GM18499 (cell line): ENCODE results near the gene RPTOR.
"Not testable (repeated sequence)": the region's sequence is repeated elsewhere in the genome, so short reads cannot be mapped to it uniquely, and the experiment has no call there.

Experiments used
- ATAC-seq: cut with Tn5 transposase; IDR thresholded peaks from one replicate; pipeline ENCODE4 v1.9.1; 2021; ENCODE audit warnings: moderate number of reproducible peaks; ENCODE audit not compliant: insufficient read depth, unreplicated experiment

RPTOR gene

DNA sequence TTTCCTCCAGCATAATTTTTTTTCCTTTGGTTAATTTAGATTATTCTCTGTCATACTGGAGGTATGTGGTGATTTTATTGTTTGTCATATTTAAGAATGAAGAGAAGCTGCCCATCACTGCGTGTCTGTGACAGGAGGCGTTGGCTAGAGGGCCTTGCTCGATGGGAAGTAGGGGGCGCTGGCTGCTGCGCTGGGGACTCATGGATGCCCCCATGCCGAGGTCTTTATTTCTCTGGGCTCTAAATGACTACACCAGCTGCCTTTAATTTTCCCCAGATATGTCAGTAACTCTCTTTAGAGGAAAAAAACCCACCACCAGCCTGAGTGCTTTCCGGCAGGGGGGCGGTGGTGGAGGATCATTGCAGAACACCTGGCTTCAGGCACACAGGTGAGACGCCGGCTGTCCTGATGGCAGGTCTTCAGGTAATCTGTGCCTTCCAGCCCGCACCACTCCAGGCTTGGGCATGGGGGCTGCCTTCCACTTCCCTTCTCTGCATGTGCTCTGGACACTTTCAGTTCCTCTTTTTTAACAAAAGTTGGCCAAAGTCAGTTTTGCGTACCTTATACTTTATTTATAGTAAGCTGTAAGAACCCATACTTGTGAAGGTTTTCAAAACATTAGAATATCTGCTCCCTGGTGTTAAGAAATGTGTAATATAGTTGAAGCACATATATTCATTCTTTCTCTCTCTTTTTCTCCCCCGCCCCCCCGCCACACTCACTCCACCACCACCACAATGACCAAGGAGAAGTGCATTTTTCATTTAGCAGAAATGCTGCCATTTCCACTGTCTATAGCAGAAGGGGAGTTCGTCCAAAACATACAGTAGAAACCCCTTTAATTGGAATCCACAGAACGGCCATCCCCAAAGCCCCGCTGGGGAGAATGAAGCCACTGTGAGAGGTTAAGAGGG, 192.7 kb downstream of the RPTOR start:
- no peak for ATAC-seq

DNA sequence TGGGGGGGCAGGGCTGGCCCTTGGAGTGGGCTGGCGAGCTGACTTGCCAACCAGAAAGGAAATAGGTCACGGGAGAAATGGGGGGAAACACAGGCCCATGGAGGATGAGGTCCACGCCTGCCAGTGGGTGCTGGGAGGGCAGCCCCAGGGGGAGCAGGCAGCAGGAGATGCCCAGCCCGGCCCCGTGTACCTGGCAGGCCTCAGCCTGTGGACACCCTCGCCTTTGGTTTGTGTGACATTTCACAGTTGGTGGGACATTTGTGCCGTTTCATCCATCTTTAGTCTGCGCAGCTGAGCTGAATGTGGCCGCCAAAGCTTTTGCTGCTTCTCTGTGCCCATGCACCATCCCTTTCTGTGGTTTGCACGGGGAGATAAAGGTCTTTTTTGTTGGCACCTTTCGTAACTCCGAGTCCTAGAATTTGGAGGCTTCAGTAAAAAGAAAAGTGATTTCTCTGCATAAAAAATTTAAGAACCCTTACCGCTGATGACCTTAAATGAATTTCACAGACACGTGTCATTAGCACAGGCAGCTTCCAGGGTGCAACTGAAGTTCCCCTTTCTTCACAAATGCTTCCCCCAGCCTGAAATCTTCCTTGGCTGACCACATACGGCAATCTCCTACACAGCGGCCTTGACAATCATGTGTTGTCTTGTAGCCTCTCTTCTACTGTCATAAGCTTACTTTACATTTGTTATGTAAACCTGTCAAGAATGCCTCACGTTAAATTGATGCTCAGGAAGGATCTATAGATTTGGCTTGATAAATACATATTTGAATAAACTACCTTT, 193.6 kb downstream of the RPTOR start:
- no peak for ATAC-seq

DNA sequence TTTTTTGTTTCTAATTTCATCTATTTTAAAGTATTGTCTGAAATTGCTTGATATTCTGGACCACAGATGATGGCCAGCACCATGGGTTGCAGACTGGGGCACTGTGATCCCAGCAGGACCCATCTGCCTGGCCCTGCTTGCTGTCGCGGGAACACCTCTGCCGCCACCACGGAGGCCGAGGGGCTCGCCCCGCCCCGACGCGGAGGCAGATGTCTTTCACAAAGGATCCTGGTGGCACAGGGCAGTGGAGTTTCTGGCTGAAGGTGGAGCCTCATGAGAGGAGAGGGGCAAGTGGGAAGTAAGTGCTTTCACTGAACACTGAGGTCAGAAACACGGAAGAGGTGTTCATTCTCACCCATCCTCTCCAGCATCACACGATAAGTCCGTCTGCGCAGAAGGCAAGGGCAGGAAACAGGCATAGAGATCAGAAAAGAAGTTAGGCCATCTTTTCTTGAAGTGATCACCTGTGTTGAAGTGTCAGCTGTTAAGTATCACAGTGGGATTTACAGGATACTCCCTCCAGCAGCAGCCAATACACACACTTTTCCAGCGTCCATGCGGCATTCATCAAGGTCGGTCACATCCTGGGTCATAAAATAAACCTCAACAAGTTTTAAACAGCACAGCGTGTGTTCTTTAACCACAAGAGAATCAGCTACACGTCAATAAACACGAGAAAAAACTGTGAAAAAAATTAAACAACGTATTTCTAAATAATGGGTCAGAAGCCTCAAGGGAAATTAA, 194.5 kb downstream of the RPTOR start:
- no peak for ATAC-seq

DNA sequence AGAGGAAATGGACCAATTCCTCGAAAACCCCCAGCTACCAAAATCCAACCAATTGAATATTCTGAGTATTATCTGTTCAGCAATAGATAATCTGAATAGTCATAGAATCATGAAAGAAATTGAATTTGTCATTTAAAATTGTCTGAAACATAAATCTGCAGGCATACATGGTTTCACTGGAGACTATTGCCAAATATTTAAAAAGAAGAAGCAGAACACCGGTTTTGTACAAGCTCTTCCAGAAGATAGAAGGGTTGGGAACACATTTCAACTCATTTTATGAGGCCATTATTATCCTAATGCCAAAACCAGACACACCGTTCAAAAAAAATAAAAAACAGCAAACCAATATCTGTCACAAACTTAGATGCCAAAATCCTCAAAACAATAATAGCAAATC, 195.5 kb downstream of the RPTOR start:
- ATAC-seq, result no peak

DNA sequence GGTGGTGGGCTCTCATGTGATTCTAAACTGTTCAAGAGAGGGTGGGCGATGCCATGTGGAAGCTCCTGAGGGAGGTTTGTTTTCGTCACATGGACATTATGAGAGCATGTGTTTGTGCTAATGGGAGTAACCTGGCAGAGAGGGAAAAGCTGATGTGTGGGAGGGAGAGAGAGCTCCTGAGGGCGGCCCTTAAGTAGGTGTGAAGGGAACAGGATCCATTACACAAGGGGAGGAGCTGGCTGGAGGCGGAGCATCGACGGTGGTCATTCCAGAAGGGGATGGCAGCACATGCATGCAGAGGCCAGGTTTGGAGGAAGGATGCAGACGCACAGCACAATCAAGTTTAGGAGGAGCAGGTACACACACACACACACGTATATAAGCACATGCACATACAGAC, 197.5 kb downstream of the RPTOR start:
- no peak for ATAC-seq

DNA sequence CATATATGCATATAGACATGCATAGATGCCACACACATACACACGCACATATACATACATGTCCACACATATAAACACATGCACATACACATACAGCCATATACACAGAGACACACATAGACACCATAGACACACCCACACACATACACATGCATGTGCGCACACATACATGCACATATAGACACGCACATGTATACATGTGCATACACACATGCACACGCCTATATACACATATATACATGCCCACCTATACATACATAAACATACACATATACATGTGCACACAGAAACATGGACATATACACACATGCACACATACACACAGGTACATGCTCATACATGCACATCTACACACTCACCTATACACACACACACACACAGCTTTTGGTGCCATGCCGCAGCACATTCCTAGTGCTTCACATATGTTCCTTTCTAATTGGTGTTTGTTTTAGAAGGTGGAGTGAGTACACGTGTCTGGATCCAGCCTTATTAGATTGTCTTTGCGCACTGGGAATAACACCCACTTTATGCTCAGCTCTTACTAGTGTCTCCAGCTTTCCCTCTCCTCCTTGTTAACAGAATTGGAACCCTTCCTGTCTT, 198.0 kb downstream of the RPTOR start:
- no peak for ATAC-seq

DNA sequence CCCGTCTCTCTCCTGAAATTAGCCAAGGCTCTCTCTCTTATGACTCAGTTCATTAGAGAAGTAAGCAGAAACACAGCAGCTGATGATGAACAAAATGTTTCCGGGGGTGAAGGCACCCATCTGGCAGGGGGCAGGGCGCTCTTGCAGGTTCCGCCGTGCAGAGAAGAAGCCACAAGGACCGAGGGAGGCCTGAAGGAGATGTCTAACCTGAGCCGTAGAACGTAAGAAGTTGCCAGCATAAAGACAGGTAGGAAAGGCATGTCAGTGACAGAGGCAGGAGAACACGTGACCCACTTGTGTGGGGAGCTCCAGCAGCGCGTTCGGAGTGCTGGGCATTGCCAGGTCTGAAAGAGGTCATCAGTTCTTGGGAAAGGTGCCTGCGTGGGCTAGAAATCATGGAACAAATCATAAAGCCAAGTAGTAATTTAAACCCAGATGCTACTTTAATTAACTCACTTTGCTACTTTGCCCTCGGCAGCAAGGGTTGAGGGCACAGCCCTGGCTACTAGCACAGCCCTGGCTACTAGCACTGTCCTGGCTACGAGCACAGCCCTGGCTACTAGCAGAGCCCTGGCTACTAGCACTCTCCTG, 198.6 kb downstream of the RPTOR start:
- ATAC-seq, result no peak

DNA sequence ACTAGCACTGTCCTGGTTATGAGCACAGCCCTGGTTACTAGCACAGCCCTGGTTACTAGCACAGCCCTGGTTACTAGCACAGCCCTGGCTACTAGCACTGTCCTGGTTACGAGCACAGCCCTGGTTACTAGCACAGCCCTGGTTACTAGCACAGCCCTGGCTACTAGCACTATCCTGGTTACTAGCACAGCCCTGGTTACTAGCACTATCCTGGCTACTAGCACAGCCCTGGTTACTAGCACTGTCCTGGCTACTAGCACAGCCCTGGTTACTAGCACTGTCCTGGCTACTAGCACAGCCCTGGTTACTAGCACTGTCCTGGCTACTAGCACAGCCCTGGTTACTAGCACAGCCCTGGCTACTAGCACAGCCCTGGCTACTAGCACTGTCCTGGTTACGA, 199.3 kb downstream of the RPTOR start:
- ATAC-seq, result not testable (repeated sequence)

DNA sequence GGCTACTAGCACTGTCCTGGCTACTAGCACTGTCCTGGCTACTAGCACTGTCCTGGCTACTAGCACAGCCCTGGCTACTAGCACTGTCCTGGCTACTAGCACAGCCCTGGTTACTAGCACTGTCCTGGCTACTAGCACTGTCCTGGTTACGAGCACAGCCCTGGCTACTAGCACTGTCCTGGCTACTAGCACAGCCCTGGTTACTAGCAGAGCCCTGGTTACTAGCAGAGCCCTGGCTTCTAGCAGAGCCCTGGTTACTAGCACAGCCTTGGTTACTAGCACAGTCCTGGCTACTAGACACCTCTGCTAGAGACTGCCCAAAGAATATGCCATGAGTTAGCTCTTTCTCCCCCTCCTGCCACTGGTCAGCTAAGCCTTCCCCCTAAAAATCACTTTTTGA, 200.1 kb downstream of the RPTOR start:
- not testable (repeated sequence) for ATAC-seq

DNA sequence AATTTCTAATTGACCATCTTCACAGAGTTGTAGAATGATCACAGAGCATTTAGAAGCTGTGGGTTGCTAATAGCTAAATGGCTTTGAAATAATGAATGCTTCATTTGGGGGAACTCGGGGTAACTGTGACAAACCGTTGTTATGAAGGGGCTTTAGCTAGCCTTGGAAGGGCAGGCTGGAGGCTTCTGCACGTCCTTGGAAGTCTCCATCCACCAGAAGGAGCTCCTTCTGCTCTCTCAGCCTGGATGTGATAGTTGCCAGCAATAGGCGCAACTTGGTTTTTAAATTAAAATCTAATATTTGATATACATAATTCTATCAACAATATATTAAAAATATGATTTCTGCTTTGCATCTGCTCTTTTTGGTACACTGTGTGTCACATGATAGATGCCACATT, 200.5 kb downstream of the RPTOR start:
- ATAC-seq, result no peak

DNA sequence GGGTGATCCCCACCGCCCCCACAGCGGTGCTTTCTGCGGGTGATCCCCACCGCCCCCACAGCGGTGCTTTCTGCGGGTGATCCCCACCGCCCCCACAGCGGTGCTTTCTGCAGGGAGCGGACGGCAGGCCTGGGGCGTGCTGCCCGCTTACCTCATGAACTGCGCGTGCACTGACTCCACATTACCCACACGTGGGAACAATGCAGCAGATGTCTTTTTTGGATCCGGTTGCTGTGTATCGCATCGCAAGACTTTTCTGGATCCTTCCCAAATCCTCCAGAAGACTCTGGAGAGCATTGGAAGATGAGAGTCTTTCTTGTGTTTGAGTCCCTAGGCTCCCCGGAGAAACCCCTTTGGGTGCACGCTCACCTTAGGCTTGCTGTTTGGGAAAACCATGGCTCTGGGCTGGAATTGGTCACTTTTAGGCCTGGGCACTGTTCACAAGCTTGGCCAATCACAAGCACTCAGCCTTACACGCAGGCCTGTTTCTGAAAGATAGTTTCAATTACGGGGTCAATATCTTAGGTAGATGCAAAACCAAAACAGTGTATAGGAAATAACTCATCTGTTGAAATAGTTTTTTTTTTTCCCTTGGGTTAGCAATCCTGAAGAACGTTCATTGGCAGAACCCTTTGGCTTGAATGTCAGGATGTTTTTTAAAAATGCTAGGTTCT, 201.8 kb downstream of the RPTOR start:
- no peak for ATAC-seq

DNA sequence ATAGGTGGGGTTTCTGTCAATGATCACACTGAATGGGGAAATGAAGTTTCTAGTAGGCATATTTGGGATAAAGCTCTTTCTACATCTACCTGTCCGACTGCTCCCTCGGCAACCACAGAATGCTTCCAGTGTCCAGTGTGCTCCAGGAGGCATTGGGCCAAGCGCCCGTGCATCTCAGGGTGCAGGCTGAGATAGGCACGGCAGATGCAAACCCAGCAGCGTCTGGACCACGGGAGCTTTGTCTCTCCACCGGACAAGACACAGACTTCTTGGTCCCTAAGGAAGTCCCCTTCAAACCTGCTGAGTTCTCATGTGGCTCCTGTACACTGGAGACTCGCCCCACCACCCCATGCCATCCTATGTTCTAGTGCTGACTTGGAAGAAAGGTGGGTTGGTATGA, 202.8 kb downstream of the RPTOR start:
- no peak for ATAC-seq

DNA sequence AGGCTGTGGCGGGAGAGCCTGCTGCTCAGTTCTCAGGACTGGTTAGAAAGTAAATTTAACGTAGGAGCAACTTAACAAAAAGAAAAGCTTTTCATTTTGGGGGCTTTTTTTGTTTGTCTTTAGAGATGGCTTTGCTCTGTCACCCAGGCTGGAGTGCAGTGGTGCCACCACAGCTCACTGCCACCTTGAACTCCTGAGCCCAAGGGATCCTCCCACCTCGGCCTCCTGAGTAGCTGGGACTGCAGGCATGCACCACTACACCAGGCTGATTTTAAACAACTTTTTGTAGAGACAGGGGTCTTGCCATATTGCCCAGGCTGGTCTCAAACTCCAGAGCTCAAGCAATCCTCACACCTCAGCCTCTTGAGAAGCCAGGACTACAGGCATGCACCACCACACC, 205.0 kb downstream of the RPTOR start:
- ATAC-seq, result no peak

DNA sequence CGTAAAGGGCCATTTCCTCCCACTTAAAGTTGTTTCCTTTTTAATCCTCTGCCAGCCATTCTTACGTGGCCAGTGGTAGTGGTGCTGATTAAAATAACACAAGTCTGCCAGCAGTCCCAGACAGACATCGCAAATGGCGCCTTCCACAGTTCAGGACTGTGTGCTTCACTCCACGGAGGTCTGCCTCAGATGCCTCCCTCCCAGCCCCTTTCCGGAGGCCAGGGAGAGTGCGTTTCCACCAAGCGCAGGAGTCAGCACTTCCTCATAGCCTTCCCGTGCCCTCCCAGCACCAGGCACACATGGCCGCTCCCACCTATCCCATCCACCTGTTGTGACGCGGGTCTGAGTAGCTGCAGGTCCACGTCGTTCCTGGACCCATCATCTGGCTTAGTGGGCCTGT, 205.6 kb downstream of the RPTOR start:
- no peak for ATAC-seq

DNA sequence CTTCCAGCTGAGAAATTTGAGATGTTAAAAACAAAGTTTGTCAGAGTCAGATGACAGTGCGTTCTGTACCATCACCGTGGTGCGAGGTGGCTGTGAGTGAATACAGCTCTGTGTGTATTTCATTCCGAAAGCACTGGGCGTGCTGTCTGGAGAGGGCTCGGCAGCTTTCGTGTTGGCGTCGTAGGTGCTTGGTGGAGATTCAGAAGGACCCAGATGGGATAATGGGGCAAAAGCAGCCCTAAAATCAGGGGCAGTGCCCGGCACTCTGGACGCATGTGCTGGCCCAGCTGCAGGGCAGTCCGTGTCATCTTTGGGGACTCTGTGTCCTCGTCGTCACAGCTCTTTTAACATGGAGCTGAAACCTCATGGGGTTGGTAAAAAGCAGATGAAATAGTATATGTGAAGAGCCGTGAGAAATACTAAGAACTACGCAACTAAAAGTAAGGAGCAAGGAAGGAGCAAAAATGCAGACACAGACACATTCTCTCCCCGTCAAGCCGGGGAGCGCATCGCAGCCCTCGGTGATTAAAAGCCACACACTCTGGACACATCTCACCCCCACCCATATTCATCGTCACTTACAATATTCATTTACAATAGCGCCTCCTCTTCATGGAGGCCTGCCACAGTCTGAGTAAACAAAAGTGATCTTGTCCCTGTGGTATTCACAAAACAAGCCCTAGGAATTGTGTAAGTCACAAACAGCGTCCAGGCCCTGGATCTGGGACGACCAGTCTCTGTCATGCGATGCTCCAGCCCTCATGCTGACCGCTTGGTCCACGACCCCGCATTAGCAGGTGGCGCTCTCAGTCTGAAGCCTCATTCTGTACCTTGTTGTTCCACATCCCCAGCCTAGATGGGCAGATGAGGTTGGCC, 206.7 kb downstream of the RPTOR start:
- no peak for ATAC-seq

DNA sequence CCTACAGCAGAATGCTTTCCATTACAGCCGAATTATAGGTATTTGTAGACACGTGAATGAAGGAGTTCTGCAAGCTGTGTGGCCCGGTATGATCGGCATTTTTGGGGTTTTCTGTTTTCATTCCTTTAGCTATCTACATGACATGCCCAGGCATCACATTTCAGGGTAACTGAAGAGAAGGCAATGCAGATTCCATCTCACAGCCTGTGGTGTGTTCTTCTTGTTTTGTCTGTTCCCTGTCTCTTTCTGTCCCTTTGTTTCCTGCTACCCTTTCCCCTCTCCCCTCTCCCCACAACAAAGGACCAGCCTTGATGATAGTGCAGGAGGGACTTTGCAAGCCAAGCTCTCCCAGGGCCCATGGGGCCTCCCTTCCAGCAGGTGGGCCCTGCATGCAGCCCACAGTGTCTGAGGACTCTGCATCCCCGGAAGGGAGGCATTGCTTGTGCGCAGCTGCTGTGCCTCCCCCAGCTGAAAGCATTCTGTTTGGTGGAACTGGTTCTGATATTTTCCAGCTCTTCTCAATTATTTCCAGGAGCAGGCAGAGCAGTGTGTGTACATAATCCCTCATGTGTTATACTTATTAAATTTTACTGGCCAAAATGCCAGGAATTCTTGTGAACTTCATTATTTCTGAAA, 207.4 kb downstream of the RPTOR start:
- no peak for ATAC-seq

DNA sequence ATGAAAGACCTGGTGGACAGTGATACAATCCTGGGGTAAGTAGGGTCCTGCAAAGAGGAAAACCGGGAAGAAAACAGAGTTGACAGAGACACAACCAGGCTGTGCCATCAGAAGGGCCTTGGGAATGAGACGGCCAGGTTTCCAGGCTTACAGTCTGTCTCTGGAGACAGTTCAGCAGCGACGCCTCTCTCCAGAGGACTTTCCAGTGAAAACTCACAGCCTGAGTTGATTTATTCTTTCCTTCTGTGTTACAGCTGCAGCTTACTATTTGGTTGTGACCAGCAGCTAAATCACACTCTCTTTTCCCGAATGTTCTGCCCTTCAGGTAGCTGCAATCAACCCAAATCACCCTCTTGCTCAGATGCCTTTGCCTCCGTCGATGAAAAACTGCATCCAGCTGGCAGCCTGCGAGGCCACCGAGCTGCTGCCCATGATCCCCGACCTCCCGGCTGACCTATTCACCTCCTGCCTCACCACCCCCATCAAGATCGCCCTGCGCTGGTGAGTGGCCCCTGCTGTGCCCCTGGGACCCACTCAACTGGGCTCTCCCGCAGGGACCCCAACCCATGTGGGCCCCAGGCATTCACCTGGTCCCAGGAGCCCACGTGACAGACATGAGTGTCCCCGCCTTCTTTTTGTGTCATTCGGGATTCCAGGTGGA, 209.2 kb downstream of the RPTOR start:
- ATAC-seq, result no peak

DNA sequence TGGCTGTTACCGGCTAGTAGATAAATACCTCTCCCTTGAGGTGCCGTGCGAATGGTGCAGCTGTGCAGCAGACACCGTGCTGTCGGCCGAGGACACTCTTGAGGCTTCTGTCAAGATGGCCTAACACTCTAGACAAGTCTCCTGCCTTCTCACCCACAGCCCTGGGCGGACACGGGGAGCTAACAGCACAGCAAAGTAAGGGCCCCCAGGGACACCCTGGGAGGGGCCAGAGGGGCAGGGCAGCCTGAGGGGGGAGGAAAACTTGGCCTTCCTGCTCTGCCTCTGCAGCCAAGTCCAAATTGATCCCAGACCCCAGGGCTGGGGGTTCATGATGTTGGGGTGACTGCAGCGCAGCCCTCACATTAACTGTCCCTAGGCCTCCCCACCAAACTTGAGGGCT, 210.2 kb downstream of the RPTOR start:
- ATAC-seq, result no peak
